Brain microvascular endothelial cell (primary cell): ENCODE data around the gene LAX1.

ENCODE experiments used
- DNase-seq: peaks from one replicate; pipeline ENCODE4 v3.0.0-alpha.2; 2020
- H3K27ac ChIP-seq: fragments of 250-450 bp; sonication (Bioruptor Pico); 2 replicates; pipeline ENCODE4 v1.5.1; 2020; ENCODE audit warnings: mild to moderate bottlenecking, moderate library complexity
- H3K27me3 ChIP-seq: fragments of 250-450 bp; sonication (Bioruptor Pico); replicated peaks from 2 replicates; pipeline ENCODE4 v1.5.1; 2020; ENCODE audit warnings: mild to moderate bottlenecking
- H3K36me3 ChIP-seq: fragments of 250-450 bp; sonication (Bioruptor Pico); replicated peaks from 2 replicates; pipeline ENCODE4 v1.5.1; 2020; ENCODE audit warnings: mild to moderate bottlenecking
- H3K4me3 ChIP-seq: 2 replicates; pipeline ENCODE4 v1.5.1; 2011; ENCODE audit warnings: low read depth, mild to moderate bottlenecking, control low read depth, low read length, moderate library complexity
- CTCF ChIP-seq: IDR thresholded peaks from 2 replicates; pipeline ENCODE4 v1.5.1; 2011; ENCODE audit warnings: low read depth, mild to moderate bottlenecking, moderate library complexity, low read length, control low read depth, inconsistent platforms; ENCODE audit errors: missing control alignments
- in situ Hi-C: cut with HindIII; loops from 2 replicates; pipeline ENCODE4 v1.10.0; 2017; ENCODE audit warnings: low sequenced_read_pairs, low pct_ligation_motif_present

LAX1 gene, protein sequence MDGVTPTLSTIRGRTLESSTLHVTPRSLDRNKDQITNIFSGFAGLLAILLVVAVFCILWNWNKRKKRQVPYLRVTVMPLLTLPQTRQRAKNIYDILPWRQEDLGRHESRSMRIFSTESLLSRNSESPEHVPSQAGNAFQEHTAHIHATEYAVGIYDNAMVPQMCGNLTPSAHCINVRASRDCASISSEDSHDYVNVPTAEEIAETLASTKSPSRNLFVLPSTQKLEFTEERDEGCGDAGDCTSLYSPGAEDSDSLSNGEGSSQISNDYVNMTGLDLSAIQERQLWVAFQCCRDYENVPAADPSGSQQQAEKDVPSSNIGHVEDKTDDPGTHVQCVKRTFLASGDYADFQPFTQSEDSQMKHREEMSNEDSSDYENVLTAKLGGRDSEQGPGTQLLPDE

GRCh38 chr1:203765029-203765837 is at the start of gene LAX1:
Gene LAX1 (plus strand): TSS chr1:203765183. CDS start chr1:203765566, 383 bp downstream.
- DNase-seq: no peak

DNA sequence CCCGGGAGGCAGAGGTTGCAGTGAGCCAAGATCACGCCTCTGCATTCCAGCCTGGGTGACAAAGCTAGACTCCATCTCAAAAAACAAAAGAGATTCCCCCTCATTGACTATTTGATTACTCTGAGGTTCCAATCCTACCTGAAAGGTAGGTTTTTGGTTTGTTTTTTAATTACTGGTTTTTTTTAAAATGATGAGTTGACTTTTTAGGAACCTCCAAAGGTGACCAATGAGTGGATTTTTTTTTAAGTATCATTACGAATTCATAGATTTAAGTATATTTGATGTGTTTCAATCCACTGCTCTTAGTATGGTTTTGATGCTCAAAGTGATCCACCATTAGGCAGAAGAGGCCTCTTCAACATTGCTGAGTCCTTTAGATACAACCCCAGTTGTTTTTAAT is 47.9 kb upstream of the LAX1 start:
- Histone ChIP-seq H3K36me3 (peaks cover 33% of the 10 kb centered on the region), H3K27ac (no peak overlapping the region), H3K4me3 (no peak overlapping the region), H3K27me3 (no peaks in the 10 kb centered on the region)
- no peak for TF ChIP-seq CTCF
- no peak for DNase-seq
- in situ Hi-C loops: loop anchor here (25.0 kb wide), 1 partner anchor 205 kb away; no protein-coding TSS in a partner anchor

More at GRCh38 chr1:203765029-203765837, at the start of gene LAX1:
- TF ChIP-seq CTCF: no peak
- Histone ChIP-seq H3K27me3 (no peaks in the 10 kb centered on the region), H3K4me3 (no peak within 1 kb of the TSS), H3K36me3 (no peaks in the 10 kb centered on the region), H3K27ac (no peak within 1 kb of the TSS)
- in situ Hi-C loops: no loop called here

DNA sequence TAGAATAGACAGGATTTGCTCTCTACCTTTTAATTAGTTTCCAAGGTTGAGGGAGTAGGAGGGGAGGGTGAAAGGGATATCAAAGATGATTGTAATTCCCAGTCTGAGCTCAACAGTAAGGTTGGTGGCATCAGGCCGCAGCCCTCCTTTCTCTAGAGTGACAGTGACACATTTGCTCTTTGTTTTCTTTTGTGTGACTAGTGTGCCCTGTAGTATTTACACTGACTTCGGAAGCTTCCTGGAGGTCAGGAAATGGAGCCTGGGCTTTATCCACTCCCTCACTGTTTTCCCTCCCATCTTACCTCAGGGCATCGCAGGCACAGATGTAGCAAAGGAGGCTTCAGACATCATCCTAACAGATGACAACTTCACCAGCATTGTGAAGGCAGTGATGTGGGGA is 44.7 kb upstream of the LAX1 start:
- Histone ChIP-seq H3K36me3 (peaks cover 28% of the 10 kb centered on the region), H3K4me3 (no peak overlapping the region), H3K27ac (no peak overlapping the region), H3K27me3 (no peaks in the 10 kb centered on the region)
- TF ChIP-seq CTCF: no peak
- in situ Hi-C loops: loop anchor here (25.0 kb wide), 1 partner anchor 208 kb away; no protein-coding TSS in a partner anchor
- no peak for DNase-seq

DNA sequence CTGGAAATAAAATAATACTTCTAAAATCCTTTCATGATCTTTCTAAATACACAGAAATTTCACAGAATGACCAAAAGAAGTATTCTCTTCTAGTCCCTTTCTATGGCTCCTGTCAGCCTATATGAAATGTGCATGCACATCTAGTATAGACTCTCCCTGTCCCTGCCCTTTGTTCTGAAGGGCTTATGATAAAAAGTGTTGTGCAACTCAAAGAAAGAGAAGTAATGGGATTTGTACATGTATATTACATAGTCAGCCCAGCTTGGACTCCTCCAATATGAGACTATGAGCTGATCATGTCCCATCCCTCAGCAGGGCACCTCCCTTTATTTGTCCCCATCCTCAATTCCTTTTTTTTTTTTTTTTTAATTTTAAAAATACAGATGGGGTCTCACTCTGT is 42.1 kb upstream of the LAX1 start:
- Histone ChIP-seq H3K36me3 (peaks cover 43% of the 10 kb centered on the region), H3K4me3 (no peak overlapping the region), H3K27ac (no peak overlapping the region), H3K27me3 (no peaks in the 10 kb centered on the region)
- DNase-seq: no peak
- TF ChIP-seq CTCF: no peak
- in situ Hi-C loops: loop anchor here (25.0 kb wide), 1 partner anchor 211 kb away; no protein-coding TSS in a partner anchor

DNA sequence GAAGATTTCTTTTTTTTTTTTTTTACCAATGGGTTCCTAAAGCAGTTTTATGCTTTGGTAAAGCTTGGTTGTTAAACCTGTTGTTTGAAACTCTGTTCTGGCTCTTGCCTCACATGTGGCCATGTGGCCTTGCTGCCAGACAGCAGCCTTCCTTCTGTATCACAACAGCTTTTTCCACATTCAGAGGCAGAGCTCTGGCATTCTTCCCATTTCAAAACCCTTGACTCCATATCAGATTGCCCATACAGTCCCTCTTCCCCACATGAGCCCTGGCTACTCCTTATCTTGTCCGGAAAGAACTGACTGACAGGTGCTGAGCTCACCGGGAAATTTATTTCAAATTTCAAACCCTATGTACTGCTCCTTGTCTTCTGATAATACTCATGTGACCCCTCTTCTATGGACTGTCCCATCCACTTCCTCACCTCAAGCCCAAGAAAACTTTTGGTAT is 38.5 kb upstream of the LAX1 start:
- in situ Hi-C loops: no loop called here

More for the DNA sequence above, 38.5 kb upstream of the LAX1 start:
- Histone ChIP-seq H3K27me3 (no peaks in the 10 kb centered on the region), H3K4me3 (no peak overlapping the region), H3K36me3 (peaks cover 57% of the 10 kb centered on the region), H3K27ac (no peak overlapping the region)
- TF ChIP-seq CTCF: no peak
- no peak for DNase-seq
